KMS-11 (cell line): Measurements from ENCODE around the gene DACT3.

Experiments
- H2AFZ ChIP-seq: fragments of 200-600 bp; sonication (generic); 2 replicates; pipeline ENCODE4 v1.6.1; 2016; ENCODE audit warnings: antibody characterized with exemption, mixed run types, low read depth
- H3K27ac ChIP-seq: fragments of 200-600 bp; sonication (generic); 2 replicates; pipeline ENCODE4 v1.6.1; 2016; ENCODE audit warnings: mild to moderate bottlenecking, mixed run types
- H3K27me3 ChIP-seq: fragments of 200-600 bp; sonication (generic); 2 replicates; pipeline ENCODE4 v1.6.1; 2017; ENCODE audit warnings: mild to moderate bottlenecking, low read depth, mixed run types, moderate library complexity; ENCODE audit not compliant: insufficient read depth
- H3K36me3 ChIP-seq: fragments of 200-600 bp; sonication (generic); 2 replicates; pipeline ENCODE4 v1.6.1; 2017; ENCODE audit warnings: mild to moderate bottlenecking, mixed run types; ENCODE audit not compliant: insufficient read depth
- H3K4me1 ChIP-seq: fragments of 200-600 bp; sonication (generic); 2 replicates; pipeline ENCODE4 v1.6.1; 2016; ENCODE audit warnings: mild to moderate bottlenecking, low read depth, mixed run types; ENCODE audit not compliant: poor library complexity, severe bottlenecking
- H3K4me2 ChIP-seq: fragments of 200-600 bp; sonication (generic); 2 replicates; pipeline ENCODE4 v1.7.0; 2016; ENCODE audit warnings: mild to moderate bottlenecking, mixed run types
- H3K4me3 ChIP-seq: fragments of 200-600 bp; sonication (generic); IDR thresholded peaks from 2 replicates; pipeline ENCODE4 v1.6.1; 2017; ENCODE audit warnings: low read depth, low read length, mixed read lengths; ENCODE audit not compliant: insufficient read depth
- H3K79me2 ChIP-seq: fragments of 200-600 bp; sonication (generic); 2 replicates; pipeline ENCODE4 v1.6.1; 2016; ENCODE audit warnings: low read depth, mixed run types; ENCODE audit not compliant: insufficient read depth
- H3K9ac ChIP-seq: fragments of 200-600 bp; sonication (generic); 2 replicates; pipeline ENCODE4 v1.6.1; 2016; ENCODE audit warnings: mild to moderate bottlenecking, mixed run types
- H4K20me1 ChIP-seq: fragments of 200-600 bp; sonication (generic); 2 replicates; pipeline ENCODE4 v1.6.1; 2016; ENCODE audit warnings: mild to moderate bottlenecking, mixed run types; ENCODE audit not compliant: insufficient read depth
- TF ChIP-seq, protein P1 (sequence below): fragments of 200-600 bp; sonication (generic); conservative IDR thresholded peaks from 2 replicates; pipeline ENCODE4 v1.6.1; 2017; ENCODE audit warnings: low read depth, mild to moderate bottlenecking, antibody characterized with exemption, low read length, moderate library complexity, mixed read lengths

Gene DACT3

DNA sequence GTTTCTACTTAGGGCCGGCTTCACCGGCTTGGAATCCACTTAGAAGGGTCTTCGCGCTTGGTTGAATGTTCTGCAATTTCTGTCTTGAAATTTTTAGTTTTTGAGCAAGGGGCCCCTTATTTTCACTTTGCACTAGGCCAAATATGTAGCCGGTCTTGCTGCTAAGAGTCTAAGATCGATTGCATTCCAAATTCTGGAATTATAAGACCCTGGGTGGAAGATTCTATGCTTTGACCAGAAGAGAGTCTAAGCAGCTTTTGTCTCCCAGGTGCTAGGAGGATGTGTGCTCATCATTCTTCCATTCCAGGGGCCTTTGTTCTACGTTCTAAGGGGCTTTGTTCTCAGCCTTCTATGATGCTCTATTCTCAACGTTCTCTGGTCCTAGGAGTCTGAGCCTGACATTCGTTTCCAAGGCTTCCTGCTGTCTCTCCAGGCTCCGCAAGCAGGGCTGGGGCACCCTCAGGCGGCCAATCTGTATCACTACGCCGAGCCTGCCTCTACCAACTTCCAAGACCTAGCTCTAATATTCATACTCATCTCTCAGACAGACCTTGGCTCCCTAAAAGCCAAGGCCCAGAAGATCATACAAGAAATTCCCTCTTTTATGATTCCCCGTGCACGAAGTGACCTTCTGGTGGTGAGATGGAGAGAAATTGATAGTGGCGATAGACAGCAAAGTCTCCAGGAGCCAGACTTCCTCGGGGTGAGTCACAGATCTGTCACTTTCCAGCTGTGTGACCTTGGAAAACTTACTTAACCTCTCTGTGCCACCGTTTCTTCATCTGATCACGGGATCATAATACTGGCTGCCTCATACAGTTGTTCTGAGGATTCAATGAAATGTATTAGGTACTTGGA lies 982 bp upstream of the DACT3 start:
- Histone ChIP-seq H2AFZ (peak overlapping the region; percentile 25; the same call in 1 of the 2 replicates), H3K4me3 (no peak overlapping the region), H3K4me1 (peaks cover 32% of the 10 kb centered on the region), H3K4me2 (peak overlapping the region; percentile 75), H3K27me3 (peaks cover 52% of the 10 kb centered on the region), H3K9ac (no peak overlapping the region), H3K36me3 (no peaks in the 10 kb centered on the region), H4K20me1 (no peaks in the 10 kb centered on the region), H3K27ac (no peak overlapping the region), H3K79me2 (no peaks in the 10 kb centered on the region)
- TF ChIP-seq, protein P1, sequence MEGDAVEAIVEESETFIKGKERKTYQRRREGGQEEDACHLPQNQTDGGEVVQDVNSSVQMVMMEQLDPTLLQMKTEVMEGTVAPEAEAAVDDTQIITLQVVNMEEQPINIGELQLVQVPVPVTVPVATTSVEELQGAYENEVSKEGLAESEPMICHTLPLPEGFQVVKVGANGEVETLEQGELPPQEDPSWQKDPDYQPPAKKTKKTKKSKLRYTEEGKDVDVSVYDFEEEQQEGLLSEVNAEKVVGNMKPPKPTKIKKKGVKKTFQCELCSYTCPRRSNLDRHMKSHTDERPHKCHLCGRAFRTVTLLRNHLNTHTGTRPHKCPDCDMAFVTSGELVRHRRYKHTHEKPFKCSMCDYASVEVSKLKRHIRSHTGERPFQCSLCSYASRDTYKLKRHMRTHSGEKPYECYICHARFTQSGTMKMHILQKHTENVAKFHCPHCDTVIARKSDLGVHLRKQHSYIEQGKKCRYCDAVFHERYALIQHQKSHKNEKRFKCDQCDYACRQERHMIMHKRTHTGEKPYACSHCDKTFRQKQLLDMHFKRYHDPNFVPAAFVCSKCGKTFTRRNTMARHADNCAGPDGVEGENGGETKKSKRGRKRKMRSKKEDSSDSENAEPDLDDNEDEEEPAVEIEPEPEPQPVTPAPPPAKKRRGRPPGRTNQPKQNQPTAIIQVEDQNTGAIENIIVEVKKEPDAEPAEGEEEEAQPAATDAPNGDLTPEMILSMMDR, result peak; percentile 86

DNA sequence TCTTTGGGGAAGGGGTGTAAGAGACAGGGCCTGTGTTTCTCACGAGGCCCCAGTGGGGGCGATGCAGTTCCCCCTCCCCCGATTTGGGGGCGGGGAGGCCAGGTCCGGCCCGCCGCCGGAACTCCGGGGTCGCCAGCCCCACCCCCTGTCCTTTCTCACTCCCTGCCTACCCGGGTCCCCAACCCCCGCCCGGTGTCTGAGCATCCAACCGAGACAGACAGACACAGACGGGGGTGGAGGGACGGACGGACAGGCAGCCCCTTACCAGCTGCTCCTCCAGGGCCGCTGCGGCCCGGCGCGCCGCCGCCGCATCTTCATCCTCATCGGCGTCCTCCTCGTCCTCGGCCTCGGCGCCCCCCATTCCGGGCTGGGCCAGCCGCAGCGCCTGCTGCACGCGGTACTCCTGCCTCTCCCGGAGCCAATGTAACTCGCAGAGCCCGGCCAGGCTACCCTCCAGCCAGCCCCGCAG lies 397 bp downstream of the DACT3 start:
- H3K27ac ChIP-seq, result no peak overlapping the region
- peak overlapping the region; percentile 45 for H2AFZ ChIP-seq
- H3K9ac ChIP-seq, result no peak overlapping the region

DNA sequence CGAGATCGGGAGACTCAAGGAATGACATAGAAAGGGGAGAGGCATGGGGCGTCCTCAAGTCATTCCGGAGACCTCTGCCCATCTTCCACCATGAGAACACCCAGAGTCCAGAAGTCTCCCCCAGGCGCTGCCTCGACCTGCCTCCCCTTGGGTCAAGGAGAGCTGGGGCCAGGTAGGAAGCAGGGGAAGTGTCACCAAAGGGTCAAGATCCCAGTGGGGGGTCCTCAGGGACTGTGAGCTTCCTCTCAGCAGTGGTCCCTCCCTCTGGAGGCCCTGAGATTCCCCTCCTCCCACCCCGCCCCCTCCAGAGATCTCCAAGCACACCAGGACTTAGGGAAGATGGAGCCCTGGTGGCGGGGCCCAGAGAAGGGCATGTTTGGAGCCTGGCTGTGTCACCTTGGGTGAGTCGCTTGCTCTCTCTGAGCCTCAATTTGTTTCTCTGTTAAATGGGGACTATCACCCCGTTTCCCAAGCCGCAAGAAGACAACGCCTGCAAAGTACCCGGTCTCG lies 919 bp downstream of the DACT3 start:
- H3K4me2 ChIP-seq, result peak overlapping the region; percentile 83; the same call in 1 of the 2 replicates
- peak overlapping the region; percentile 45; the same call in 1 of the 2 replicates for H2AFZ ChIP-seq
- no peak overlapping the region for H3K27ac ChIP-seq
- no peak overlapping the region for H3K9ac ChIP-seq
- TF ChIP-seq, protein P1, result no peak
- peaks cover 71% of the 10 kb centered on the region for H3K27me3 ChIP-seq
- H3K4me3 ChIP-seq, result no peak overlapping the region
- H3K4me1 ChIP-seq, result peaks cover 32% of the 10 kb centered on the region
- no peaks in the 10 kb centered on the region for H3K79me2 ChIP-seq
- H4K20me1 ChIP-seq, result no peaks in the 10 kb centered on the region
- H3K36me3 ChIP-seq, result no peaks in the 10 kb centered on the region

More for the DNA sequence above, 397 bp downstream of the DACT3 start:
- Histone ChIP-seq H3K27me3 (peaks cover 66% of the 10 kb centered on the region), H4K20me1 (no peaks in the 10 kb centered on the region), H3K4me3 (no peak overlapping the region), H3K36me3 (no peaks in the 10 kb centered on the region), H3K79me2 (no peaks in the 10 kb centered on the region), H3K4me1 (peaks cover 32% of the 10 kb centered on the region), H3K4me2 (peak overlapping the region; percentile 83)
- TF ChIP-seq, protein P1, result no peak

DNA sequence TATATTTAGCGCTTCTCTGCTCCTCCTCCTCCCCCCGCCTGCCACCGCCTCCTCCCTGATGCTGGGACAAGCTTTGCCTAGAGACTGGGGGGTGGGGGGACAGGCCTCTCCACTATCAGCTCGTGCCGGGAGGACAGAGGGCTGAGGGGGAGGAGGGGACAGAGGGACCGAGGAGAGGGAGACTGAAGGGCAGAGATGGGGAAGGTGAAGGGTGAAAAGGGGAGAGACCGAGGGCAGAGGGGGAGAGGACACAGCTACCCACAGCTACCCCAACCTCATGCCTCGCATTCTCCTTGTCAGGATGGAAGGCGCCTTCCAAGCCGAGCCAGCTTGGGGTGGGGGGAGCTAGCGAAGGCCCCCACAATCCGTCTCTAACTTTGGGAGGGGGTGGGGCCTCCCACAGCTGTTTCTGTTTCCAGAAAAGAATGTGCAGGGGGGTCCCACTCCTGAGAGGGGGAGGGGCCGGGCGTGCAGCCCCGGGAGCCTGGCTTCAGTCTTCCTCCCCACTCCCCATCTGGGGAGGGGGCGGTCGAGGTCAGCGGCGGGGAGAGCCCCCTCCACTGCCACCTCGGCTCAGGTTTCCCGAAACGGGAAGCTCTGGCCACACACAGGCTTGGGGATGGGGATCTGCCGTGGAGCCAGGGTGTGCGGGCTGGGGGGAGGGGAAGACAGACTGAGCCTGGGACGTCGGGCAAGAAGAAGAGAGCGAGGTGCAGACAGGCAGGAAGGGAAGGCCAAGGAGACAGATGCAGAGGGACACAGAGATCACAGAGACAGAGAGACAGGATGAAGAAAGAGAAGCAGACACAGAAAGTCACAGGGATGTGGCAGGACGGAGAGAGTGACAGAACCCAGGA lies 1.6 kb downstream of the DACT3 start:
- Histone ChIP-seq H3K27me3 (peaks cover 76% of the 10 kb centered on the region), H2AFZ (no peak overlapping the region), H4K20me1 (no peaks in the 10 kb centered on the region), H3K9ac (no peak overlapping the region), H3K4me1 (peaks cover 32% of the 10 kb centered on the region), H3K4me3 (no peak overlapping the region), H3K36me3 (no peaks in the 10 kb centered on the region), H3K79me2 (no peaks in the 10 kb centered on the region), H3K27ac (no peak overlapping the region), H3K4me2 (peak overlapping the region; percentile 30; the same call in 1 of the 2 replicates)
- TF ChIP-seq, protein P1, result no peak
